NCI-H187 (cell line): ENCODE results near the gene MKNK1.

Experiments
- DNase-seq, 2 experiments: peaks; one replicate each; lab custom pipeline; 2025; lab: John Stamatoyannopoulos, UW

The MKNK1 gene

GRCh38 chr1:46539972-46540371 lies 64.1 kb downstream of the MKNK1 start:
- DNase-seq, result no peak

- no peak for DNase-seq
Measured at GRCh38 chr1:46538147-46538546, 65.9 kb downstream of the MKNK1 start.

- no peak for DNase-seq
Measured at GRCh38 chr1:46537651-46538050, 66.4 kb downstream of the MKNK1 start.

GRCh38 chr1:46536527-46536926 lies 67.5 kb downstream of the MKNK1 start:
- DNase-seq, result no peak

GRCh38 chr1:46535063-46535462 lies 69.0 kb downstream of the MKNK1 start:
- no peak for DNase-seq

GRCh38 chr1:46533179-46533864 lies 70.7 kb downstream of the MKNK1 start:
- no peak for DNase-seq

- peak in 1 of 2 experiments; percentile 8 for DNase-seq
Measured at GRCh38 chr1:46532498-46533178, 71.4 kb downstream of the MKNK1 start.

- DNase-seq, result no peak
Measured at GRCh38 chr1:46532095-46532494, 72.0 kb downstream of the MKNK1 start.

- DNase-seq, result no peak
Measured at GRCh38 chr1:46530791-46531409, 73.2 kb downstream of the MKNK1 start.

- no peak for DNase-seq
Measured at GRCh38 chr1:46530311-46530710, 73.8 kb downstream of the MKNK1 start.

GRCh38 chr1:46529031-46529630 lies 74.9 kb downstream of the MKNK1 start:
- DNase-seq, result no peak

GRCh38 chr1:46528297-46528955 lies 75.6 kb downstream of the MKNK1 start:
- no peak for DNase-seq

GRCh38 chr1:46527474-46528296 lies 76.4 kb downstream of the MKNK1 start:
- peak; percentile 24 to 48 for DNase-seq

GRCh38 chr1:46526691-46527291 lies 77.3 kb downstream of the MKNK1 start:
- DNase-seq, result no peak

- DNase-seq, result no peak
Measured at GRCh38 chr1:46526013-46526690, 77.9 kb downstream of the MKNK1 start.

- no peak for DNase-seq
Measured at GRCh38 chr1:46525253-46525983, 78.7 kb downstream of the MKNK1 start.

- no peak for DNase-seq
Measured at GRCh38 chr1:46524843-46525242, 79.2 kb downstream of the MKNK1 start.

GRCh38 chr1:46523496-46524353 lies 80.3 kb downstream of the MKNK1 start:
- no peak for DNase-seq

- DNase-seq, result no peak
Measured at GRCh38 chr1:46522969-46523320, 81.1 kb downstream of the MKNK1 start.
